Measurements from ENCODE around the gene SSC5D. TPM values are rescaled to one million over a fixed set of nuclear protein-coding genes. Genes with fewer than 3 reads are reported as not detected.

Gene SSC5D
- total and polyA plus RNA-seq, 9 of the 15 experiments (the other 6 are each of a cell fraction or from before 2014, with no cell fraction given) = 0.04 to 0.71 (median 0.14) TPM; not detected in 2

DNA sequence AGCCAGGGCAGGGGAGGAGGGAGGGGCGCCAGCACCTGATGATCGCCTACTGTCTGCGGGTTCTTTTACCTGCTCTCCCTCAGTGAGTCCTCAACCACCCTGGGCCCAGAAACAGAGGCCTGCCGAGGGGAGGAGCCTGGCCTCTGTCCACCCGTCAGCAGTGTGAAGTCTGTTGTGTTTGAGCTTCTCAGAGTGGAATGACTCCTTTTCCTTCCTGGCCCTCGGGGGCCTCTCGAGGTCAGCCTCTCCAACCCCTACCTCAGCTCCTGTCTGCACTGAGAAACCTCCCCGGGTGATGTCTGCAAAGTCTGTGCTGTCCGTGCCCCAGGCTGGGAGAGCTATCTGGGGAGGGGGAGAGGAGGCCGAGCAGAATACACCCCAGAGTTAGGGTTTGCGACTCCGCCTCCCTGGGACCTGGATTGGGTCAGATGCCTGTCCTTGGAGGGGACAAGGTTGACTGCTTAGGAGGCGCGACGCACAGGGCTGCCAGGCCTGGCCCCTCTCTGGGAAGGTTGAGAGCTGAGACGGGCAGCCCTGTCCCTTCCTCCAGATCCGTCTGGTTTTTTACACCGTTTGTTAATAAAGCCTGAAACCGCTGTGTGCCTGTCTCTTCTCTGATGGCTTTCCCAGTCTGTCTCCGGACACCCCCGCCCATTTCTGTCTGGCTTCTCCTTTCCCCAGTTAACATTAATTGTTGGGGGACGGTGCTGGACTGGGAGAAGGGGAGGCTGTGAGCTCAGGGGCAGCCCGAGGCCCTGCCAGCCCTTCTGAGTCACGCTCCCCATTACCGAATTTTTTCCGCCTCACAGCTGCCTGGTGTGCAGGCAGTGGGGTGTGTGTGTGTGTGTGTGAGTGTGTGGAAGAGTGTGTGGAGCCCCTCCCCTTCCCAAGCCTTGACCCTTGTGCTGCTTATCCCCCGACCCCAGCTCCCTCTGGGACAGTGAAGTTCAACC is 989 bp upstream of the SSC5D start (continued):
- TF ChIP-seq, protein P1, sequence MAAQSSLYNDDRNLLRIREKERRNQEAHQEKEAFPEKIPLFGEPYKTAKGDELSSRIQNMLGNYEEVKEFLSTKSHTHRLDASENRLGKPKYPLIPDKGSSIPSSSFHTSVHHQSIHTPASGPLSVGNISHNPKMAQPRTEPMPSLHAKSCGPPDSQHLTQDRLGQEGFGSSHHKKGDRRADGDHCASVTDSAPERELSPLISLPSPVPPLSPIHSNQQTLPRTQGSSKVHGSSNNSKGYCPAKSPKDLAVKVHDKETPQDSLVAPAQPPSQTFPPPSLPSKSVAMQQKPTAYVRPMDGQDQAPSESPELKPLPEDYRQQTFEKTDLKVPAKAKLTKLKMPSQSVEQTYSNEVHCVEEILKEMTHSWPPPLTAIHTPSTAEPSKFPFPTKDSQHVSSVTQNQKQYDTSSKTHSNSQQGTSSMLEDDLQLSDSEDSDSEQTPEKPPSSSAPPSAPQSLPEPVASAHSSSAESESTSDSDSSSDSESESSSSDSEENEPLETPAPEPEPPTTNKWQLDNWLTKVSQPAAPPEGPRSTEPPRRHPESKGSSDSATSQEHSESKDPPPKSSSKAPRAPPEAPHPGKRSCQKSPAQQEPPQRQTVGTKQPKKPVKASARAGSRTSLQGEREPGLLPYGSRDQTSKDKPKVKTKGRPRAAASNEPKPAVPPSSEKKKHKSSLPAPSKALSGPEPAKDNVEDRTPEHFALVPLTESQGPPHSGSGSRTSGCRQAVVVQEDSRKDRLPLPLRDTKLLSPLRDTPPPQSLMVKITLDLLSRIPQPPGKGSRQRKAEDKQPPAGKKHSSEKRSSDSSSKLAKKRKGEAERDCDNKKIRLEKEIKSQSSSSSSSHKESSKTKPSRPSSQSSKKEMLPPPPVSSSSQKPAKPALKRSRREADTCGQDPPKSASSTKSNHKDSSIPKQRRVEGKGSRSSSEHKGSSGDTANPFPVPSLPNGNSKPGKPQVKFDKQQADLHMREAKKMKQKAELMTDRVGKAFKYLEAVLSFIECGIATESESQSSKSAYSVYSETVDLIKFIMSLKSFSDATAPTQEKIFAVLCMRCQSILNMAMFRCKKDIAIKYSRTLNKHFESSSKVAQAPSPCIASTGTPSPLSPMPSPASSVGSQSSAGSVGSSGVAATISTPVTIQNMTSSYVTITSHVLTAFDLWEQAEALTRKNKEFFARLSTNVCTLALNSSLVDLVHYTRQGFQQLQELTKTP (IDR thresholded peaks at IDR 0.05; ENCODE audit: low read depth in 1 of 2, partially characterized antibody in 2 of 2) = no peak
- TF ChIP-seq ZNF23 (CRISPR knock-in tag; IDR thresholded peaks at IDR 0.05) = no peak
- TF ChIP-seq, protein P2, sequence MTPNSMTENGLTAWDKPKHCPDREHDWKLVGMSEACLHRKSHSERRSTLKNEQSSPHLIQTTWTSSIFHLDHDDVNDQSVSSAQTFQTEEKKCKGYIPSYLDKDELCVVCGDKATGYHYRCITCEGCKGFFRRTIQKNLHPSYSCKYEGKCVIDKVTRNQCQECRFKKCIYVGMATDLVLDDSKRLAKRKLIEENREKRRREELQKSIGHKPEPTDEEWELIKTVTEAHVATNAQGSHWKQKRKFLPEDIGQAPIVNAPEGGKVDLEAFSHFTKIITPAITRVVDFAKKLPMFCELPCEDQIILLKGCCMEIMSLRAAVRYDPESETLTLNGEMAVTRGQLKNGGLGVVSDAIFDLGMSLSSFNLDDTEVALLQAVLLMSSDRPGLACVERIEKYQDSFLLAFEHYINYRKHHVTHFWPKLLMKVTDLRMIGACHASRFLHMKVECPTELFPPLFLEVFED (CRISPR knock-in tag; conservative IDR thresholded peaks at IDR 0.05) = no peak; the same call in 1 of the 2 replicates
- TF ChIP-seq SAP30 (IDR thresholded peaks at IDR 0.05; ENCODE audit: borderline replicate concordance, insufficient read depth, low read depth, low read length, poor library complexity, severe bottlenecking) = no peak
- TF ChIP-seq, protein P3, sequence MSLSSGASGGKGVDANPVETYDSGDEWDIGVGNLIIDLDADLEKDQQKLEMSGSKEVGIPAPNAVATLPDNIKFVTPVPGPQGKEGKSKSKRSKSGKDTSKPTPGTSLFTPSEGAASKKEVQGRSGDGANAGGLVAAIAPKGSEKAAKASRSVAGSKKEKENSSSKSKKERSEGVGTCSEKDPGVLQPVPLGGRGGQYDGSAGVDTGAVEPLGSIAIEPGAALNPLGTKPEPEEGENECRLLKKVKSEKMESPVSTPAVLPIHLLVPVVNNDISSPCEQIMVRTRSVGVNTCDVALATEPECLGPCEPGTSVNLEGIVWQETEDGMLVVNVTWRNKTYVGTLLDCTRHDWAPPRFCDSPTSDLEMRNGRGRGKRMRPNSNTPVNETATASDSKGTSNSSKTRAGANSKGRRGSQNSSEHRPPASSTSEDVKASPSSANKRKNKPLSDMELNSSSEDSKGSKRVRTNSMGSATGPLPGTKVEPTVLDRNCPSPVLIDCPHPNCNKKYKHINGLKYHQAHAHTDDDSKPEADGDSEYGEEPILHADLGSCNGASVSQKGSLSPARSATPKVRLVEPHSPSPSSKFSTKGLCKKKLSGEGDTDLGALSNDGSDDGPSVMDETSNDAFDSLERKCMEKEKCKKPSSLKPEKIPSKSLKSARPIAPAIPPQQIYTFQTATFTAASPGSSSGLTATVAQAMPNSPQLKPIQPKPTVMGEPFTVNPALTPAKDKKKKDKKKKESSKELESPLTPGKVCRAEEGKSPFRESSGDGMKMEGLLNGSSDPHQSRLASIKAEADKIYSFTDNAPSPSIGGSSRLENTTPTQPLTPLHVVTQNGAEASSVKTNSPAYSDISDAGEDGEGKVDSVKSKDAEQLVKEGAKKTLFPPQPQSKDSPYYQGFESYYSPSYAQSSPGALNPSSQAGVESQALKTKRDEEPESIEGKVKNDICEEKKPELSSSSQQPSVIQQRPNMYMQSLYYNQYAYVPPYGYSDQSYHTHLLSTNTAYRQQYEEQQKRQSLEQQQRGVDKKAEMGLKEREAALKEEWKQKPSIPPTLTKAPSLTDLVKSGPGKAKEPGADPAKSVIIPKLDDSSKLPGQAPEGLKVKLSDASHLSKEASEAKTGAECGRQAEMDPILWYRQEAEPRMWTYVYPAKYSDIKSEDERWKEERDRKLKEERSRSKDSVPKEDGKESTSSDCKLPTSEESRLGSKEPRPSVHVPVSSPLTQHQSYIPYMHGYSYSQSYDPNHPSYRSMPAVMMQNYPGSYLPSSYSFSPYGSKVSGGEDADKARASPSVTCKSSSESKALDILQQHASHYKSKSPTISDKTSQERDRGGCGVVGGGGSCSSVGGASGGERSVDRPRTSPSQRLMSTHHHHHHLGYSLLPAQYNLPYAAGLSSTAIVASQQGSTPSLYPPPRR (CRISPR knock-in tag; IDR thresholded peaks at IDR 0.05; ENCODE audit: borderline replicate concordance) = no peak
- no peak for TF ChIP-seq TBL1XR1 (IDR thresholded peaks at IDR 0.05; ENCODE audit: low read length in 2 of 2)
- TF ChIP-seq JUN (IDR thresholded peaks at IDR 0.05; ENCODE audit: borderline replicate concordance, low read depth, low read length) = peak; percentile 67; the same call in 1 of the 2 replicates
- no peak for TF ChIP-seq JUN (CRISPR knock-in tag; IDR thresholded peaks at IDR 0.05; ENCODE audit: borderline replicate concordance)
- TF ChIP-seq, protein P4, sequence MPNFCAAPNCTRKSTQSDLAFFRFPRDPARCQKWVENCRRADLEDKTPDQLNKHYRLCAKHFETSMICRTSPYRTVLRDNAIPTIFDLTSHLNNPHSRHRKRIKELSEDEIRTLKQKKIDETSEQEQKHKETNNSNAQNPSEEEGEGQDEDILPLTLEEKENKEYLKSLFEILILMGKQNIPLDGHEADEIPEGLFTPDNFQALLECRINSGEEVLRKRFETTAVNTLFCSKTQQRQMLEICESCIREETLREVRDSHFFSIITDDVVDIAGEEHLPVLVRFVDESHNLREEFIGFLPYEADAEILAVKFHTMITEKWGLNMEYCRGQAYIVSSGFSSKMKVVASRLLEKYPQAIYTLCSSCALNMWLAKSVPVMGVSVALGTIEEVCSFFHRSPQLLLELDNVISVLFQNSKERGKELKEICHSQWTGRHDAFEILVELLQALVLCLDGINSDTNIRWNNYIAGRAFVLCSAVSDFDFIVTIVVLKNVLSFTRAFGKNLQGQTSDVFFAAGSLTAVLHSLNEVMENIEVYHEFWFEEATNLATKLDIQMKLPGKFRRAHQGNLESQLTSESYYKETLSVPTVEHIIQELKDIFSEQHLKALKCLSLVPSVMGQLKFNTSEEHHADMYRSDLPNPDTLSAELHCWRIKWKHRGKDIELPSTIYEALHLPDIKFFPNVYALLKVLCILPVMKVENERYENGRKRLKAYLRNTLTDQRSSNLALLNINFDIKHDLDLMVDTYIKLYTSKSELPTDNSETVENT (CRISPR knock-in tag; IDR thresholded peaks at IDR 0.05) = no peak
- TF ChIP-seq NFE2L1 (tag; IDR thresholded peaks at IDR 0.05; ENCODE audit: borderline replicate concordance, low read depth) = no peak
- TF ChIP-seq ZNF444 (CRISPR knock-in tag; IDR thresholded peaks at IDR 0.05) = no peak
- TF ChIP-seq SLC30A9 (CRISPR knock-in tag; IDR thresholded peaks at IDR 0.05) = no peak
